Testis (tissue), 3 donors: ENCODE data around the gene ZBTB17. TPM values are rescaled to one million over a fixed set of nuclear protein-coding genes. Genes with fewer than 3 reads are reported as not detected.
A peak's percentile ranks its signal among the peaks of the same experiment; 100 is the strongest.

Experiments used
- DNase-seq: peaks from one replicate; pipeline ENCODE4 v3.0.0-alpha.2; 2019
- H3K27ac ChIP-seq, 2 donors: fragments of 200-600 bp; sonication (generic); one replicate each; pipeline ENCODE4 v1.5.1; 2019
- H3K27me3 ChIP-seq: fragments of 200-600 bp; sonication (generic); one replicate; pipeline ENCODE4 v1.5.1; 2019
- H3K36me3 ChIP-seq: fragments of 200-600 bp; sonication (generic); one replicate; pipeline ENCODE4 v1.5.1; 2017; ENCODE audit warnings: low read depth; ENCODE audit errors: missing control alignments
- H3K4me1 ChIP-seq: fragments of 200-600 bp; sonication (generic); one replicate; pipeline ENCODE4 v1.5.1; 2019
- H3K4me3 ChIP-seq, 2 donors: fragments of 200-600 bp; sonication (generic); one replicate each; pipeline ENCODE4 v1.5.1; 2017 to 2019
- H3K9me3 ChIP-seq: fragments of 200-600 bp; sonication (generic); one replicate; pipeline ENCODE4 v1.5.1; 2017
- CTCF ChIP-seq, 3 experiments: fragments of 450-650 bp in 2 of 3; fragments of 200-600 bp in 1 of 3; sonication (generic) in 1 of 3; IDR thresholded peaks; one replicate each; pipeline ENCODE4 v1.5.1; 2016 to 2019; ENCODE audit warnings: antibody characterized with exemption in 3 of 3, mild to moderate bottlenecking in 2 of 3, moderate library complexity in 1 of 3
- POLR2A ChIP-seq: fragments of 450-650 bp; IDR thresholded peaks from one replicate; pipeline ENCODE4 v1.6.1; 2017; ENCODE audit warnings: antibody characterized with exemption, mild to moderate bottlenecking, moderate library complexity
- WGBS, 2 donors: methylation state at CpG; one replicate each; pipeline ENCODE4 v1.1.5; 2018; 5-methylcytosine and 5-hydroxymethylcytosine counted together
- intact Hi-C: fragments of 100-400 bp; cut with DNase I; formaldehyde crosslinking; loops from one replicate; pipeline ENCODE4 v1.15.1; 2023; ENCODE audit warnings: low total_unique reads
- polyA plus RNA-seq: library from polyadenylated mRNA; stranded (reverse); fragments of 350-450 nt; fragmentation: Illumina TruSeq; extraction: RNeasy Lipid Tissue Mini Kit (QIAGEN cat#74804); gene quantifications from one replicate; pipeline ENCODE4 v1.2.3, GENCODE V29; 2014; ENCODE audit warnings: low read depth, low replicate concordance; ENCODE audit not compliant: insufficient read depth
- total RNA-seq, 2 donors: library from RNA; depleted of rRNA; stranded (reverse); fragments of >200 nt; gene quantifications; one replicate each; pipeline ENCODE4 v1.2.3, GENCODE V29; 2016

The ZBTB17 gene
- total and polyA plus RNA-seq, 3 donors from 2014 or later, result 53.6 to 65.8 (median 60.2) TPM

- Histone ChIP-seq H3K27me3 (no peaks in the 10 kb centered on the region), H3K4me3 (peak overlapping the region in 1 of 2 donors; percentile 1), H3K36me3 (no peaks in the 10 kb centered on the region), H3K27ac (peak overlapping the region in 1 of 2 donors; percentile 44), H3K4me1 (peaks cover 32% of the 10 kb centered on the region), H3K9me3 (no peaks in the 10 kb centered on the region)
- no peak for TF ChIP-seq POLR2A
- TF ChIP-seq CTCF (IDR thresholded peaks at IDR 0.05), result no peak
- DNase-seq, result no peak
- 55 to 68% methylated on average over 14 to 37 of the region's 39 CpGs for WGBS, 2 donors
- intact Hi-C loops, result no loop called here
These were observed 30.7 kb downstream of the ZBTB17 start for GRCh38 chr1:15945011-15945831.

GRCh38 chr1:15944308-15945010, 31.4 kb downstream of the ZBTB17 start:
- Histone ChIP-seq H3K9me3 (no peaks in the 10 kb centered on the region), H3K36me3 (no peaks in the 10 kb centered on the region), H3K27ac (peak overlapping the region in 1 of 2 donors; percentile 44), H3K4me1 (peaks cover 26% of the 10 kb centered on the region), H3K27me3 (no peaks in the 10 kb centered on the region), H3K4me3 (peak overlapping the region in 1 of 2 donors; percentile 1)
- DNase-seq, result no peak
- intact Hi-C loops, result no loop called here
- WGBS, 2 donors, result 72 to 81% methylated on average over 37 to 55 of the region's 55 CpGs
- no peak for TF ChIP-seq POLR2A

GRCh38 chr1:15943992-15944307, 32.0 kb downstream of the ZBTB17 start:
- TF ChIP-seq POLR2A (no peak), CTCF (IDR thresholded peaks at IDR 0.05) (no peak)
- H3K36me3 ChIP-seq, result no peaks in the 10 kb centered on the region
- WGBS, 2 donors, result 69 to 74% methylated on average over 11 to 22 of the region's 22 CpGs

GRCh38 chr1:15943328-15943991, 32.4 kb downstream of the ZBTB17 start:
- Histone ChIP-seq H3K4me3 (no peak overlapping the region), H3K27me3 (no peaks in the 10 kb centered on the region), H3K9me3 (no peaks in the 10 kb centered on the region), H3K4me1 (peaks cover 24% of the 10 kb centered on the region), H3K36me3 (no peaks in the 10 kb centered on the region), H3K27ac (no peak overlapping the region)
- 49 to 70% methylated on average over 11 to 33 of the region's 33 CpGs for WGBS, 2 donors
- DNase-seq, result peak; percentile 11
- intact Hi-C loops, result no loop called here
- no peak for TF ChIP-seq POLR2A

More at GRCh38 chr1:15943992-15944307, 32.0 kb downstream of the ZBTB17 start:
- Histone ChIP-seq H3K4me1 (peaks cover 26% of the 10 kb centered on the region), H3K27me3 (no peaks in the 10 kb centered on the region), H3K9me3 (no peaks in the 10 kb centered on the region), H3K4me3 (no peak overlapping the region), H3K27ac (no peak overlapping the region)
- intact Hi-C loops, result no loop called here
- DNase-seq, result no peak

GRCh38 chr1:15942661-15943327, 33.1 kb downstream of the ZBTB17 start:
- Histone ChIP-seq H3K27me3 (no peaks in the 10 kb centered on the region), H3K27ac (no peak overlapping the region), H3K4me1 (peaks cover 22% of the 10 kb centered on the region), H3K9me3 (no peaks in the 10 kb centered on the region), H3K4me3 (no peak overlapping the region), H3K36me3 (no peaks in the 10 kb centered on the region)
- TF ChIP-seq POLR2A, result no peak
- intact Hi-C loops, result no loop called here
- 60 to 70% methylated on average over 15 to 18 of the region's 18 CpGs for WGBS, 2 donors
- peak; percentile 13 for DNase-seq
